NCI-H1694 treated with DMSO at 0.1 percent for 48 hours (cell line): ENCODE measurements around the gene NFE2L1.

Source experiments
- DNase-seq: peaks from one replicate; lab custom pipeline; 2025; lab: John Stamatoyannopoulos, UW

NFE2L1 gene

DNA sequence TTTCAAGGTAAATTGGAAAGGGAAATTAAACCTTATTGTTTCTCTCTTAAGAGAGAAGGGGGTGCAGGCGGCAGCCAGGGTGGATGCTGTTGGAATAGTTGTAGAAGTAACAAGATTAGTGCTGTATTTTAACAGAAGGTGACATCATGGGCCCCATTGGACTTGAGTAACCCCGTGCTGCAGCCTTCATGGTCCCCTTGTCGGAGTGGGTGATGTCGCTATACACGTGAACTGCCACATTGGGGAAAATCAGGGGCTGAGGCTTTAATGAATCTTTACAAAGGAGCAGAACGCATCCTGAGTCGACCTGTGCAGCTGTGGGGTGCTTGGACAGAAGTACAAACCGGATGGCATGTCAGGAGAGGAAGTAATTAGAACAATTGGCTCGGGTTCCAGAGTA lies 62.6 kb downstream of the NFE2L1 start:
- DNase-seq, result no peak
